ENCODE results near the gene MGLL. TPM values are rescaled to one million over a fixed set of nuclear protein-coding genes. Genes with fewer than 3 reads are reported as not detected.

MGLL gene
- total RNA-seq, 1 donor from 2014 or later = 0.97 TPM

- no peak overlapping the region for H3K4me3 Mint-ChIP-seq (ENCODE audit: unreplicated experiment)
- H3K27me3 Mint-ChIP-seq (ENCODE audit: unreplicated experiment) = peaks cover 8% of the 10 kb centered on the region
- TF ChIP-seq, protein P1, sequence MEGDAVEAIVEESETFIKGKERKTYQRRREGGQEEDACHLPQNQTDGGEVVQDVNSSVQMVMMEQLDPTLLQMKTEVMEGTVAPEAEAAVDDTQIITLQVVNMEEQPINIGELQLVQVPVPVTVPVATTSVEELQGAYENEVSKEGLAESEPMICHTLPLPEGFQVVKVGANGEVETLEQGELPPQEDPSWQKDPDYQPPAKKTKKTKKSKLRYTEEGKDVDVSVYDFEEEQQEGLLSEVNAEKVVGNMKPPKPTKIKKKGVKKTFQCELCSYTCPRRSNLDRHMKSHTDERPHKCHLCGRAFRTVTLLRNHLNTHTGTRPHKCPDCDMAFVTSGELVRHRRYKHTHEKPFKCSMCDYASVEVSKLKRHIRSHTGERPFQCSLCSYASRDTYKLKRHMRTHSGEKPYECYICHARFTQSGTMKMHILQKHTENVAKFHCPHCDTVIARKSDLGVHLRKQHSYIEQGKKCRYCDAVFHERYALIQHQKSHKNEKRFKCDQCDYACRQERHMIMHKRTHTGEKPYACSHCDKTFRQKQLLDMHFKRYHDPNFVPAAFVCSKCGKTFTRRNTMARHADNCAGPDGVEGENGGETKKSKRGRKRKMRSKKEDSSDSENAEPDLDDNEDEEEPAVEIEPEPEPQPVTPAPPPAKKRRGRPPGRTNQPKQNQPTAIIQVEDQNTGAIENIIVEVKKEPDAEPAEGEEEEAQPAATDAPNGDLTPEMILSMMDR (IDR thresholded peaks at IDR 0.05; ENCODE audit: unreplicated experiment) = no peak
- H3K4me1 Mint-ChIP-seq (ENCODE audit: unreplicated experiment) = peaks cover 8% of the 10 kb centered on the region
- H3K36me3 Mint-ChIP-seq (ENCODE audit: low read depth, unreplicated experiment) = no peaks in the 10 kb centered on the region
- H3K27ac Mint-ChIP-seq (ENCODE audit: unreplicated experiment) = no peak overlapping the region
- no peaks in the 10 kb centered on the region for H3K9me3 Mint-ChIP-seq (ENCODE audit: unreplicated experiment)
- no peak for DNase-seq (ENCODE audit: low spot score)
These were observed 29.6 kb downstream of the MGLL start for GRCh38 chr3:127792541-127793292.

- TF ChIP-seq, protein P1 (IDR thresholded peaks at IDR 0.05; ENCODE audit: unreplicated experiment) = no peak
- H3K4me1 Mint-ChIP-seq (ENCODE audit: unreplicated experiment) = peaks cover 8% of the 10 kb centered on the region
- H3K27me3 Mint-ChIP-seq (ENCODE audit: unreplicated experiment) = peaks cover 8% of the 10 kb centered on the region
- DNase-seq (ENCODE audit: low spot score) = no peak
- H3K27ac Mint-ChIP-seq (ENCODE audit: unreplicated experiment) = no peak overlapping the region
- H3K36me3 Mint-ChIP-seq (ENCODE audit: low read depth, unreplicated experiment) = no peaks in the 10 kb centered on the region
- H3K9me3 Mint-ChIP-seq (ENCODE audit: unreplicated experiment) = no peaks in the 10 kb centered on the region
- H3K4me3 Mint-ChIP-seq (ENCODE audit: unreplicated experiment) = no peak overlapping the region
These were observed 30.9 kb downstream of the MGLL start for GRCh38 chr3:127791221-127791913.

GRCh38 chr3:127790882-127791183, 31.5 kb downstream of the MGLL start:
- Mint-ChIP-seq H3K27ac (ENCODE audit: unreplicated experiment) (no peak overlapping the region), H3K9me3 (ENCODE audit: unreplicated experiment) (no peaks in the 10 kb centered on the region), H3K4me1 (ENCODE audit: unreplicated experiment) (peaks cover 8% of the 10 kb centered on the region), H3K27me3 (ENCODE audit: unreplicated experiment) (peaks cover 8% of the 10 kb centered on the region), H3K36me3 (ENCODE audit: low read depth, unreplicated experiment) (no peaks in the 10 kb centered on the region), H3K4me3 (ENCODE audit: unreplicated experiment) (no peak overlapping the region)
- DNase-seq (ENCODE audit: low spot score) = no peak
- TF ChIP-seq, protein P1 (IDR thresholded peaks at IDR 0.05; ENCODE audit: unreplicated experiment) = no peak

- H3K27ac Mint-ChIP-seq (ENCODE audit: unreplicated experiment) = no peak overlapping the region
- H3K9me3 Mint-ChIP-seq (ENCODE audit: unreplicated experiment) = no peaks in the 10 kb centered on the region
- no peak for DNase-seq (ENCODE audit: low spot score)
- TF ChIP-seq, protein P1 (IDR thresholded peaks at IDR 0.05; ENCODE audit: unreplicated experiment) = no peak
- no peak overlapping the region for H3K4me3 Mint-ChIP-seq (ENCODE audit: unreplicated experiment)
- peaks cover 11% of the 10 kb centered on the region for H3K4me1 Mint-ChIP-seq (ENCODE audit: unreplicated experiment)
- peaks cover 8% of the 10 kb centered on the region for H3K27me3 Mint-ChIP-seq (ENCODE audit: unreplicated experiment)
- no peaks in the 10 kb centered on the region for H3K36me3 Mint-ChIP-seq (ENCODE audit: low read depth, unreplicated experiment)
These were observed 32.1 kb downstream of the MGLL start for GRCh38 chr3:127789990-127790881.
